Loucy (cell line): ENCODE data around the gene USP7.

Experiments used
- H2AFZ ChIP-seq: fragments of 200-600 bp; sonication (generic); 2 replicates; pipeline ENCODE4 v1.6.0; 2016; ENCODE audit warnings: antibody characterized with exemption, mild to moderate bottlenecking, low read length, moderate library complexity
- H3F3A ChIP-seq: fragments of 200-600 bp; 2 replicates; pipeline ENCODE4 v1.6.0; 2016; ENCODE audit warnings: antibody characterized with exemption, low read depth, mild to moderate bottlenecking
- H3K27me3 ChIP-seq: fragments of 200-600 bp; sonication (generic); 2 replicates; pipeline ENCODE4 v1.6.1; 2014; ENCODE audit warnings: low read length, mild to moderate bottlenecking; ENCODE audit not compliant: insufficient read depth, poor library complexity, severe bottlenecking
- H3K36me3 ChIP-seq: fragments of 200-600 bp; sonication (generic); 2 replicates; pipeline ENCODE4 v1.6.1; 2016; ENCODE audit warnings: low read length; ENCODE audit not compliant: insufficient read depth
- H3K4me1 ChIP-seq: fragments of 200-600 bp; sonication (generic); 2 replicates; pipeline ENCODE4 v1.5.1; 2014; ENCODE audit warnings: low read length, mild to moderate bottlenecking; ENCODE audit not compliant: insufficient read depth, poor library complexity, severe bottlenecking
- H3K4me2 ChIP-seq: fragments of 200-600 bp; sonication (generic); 2 replicates; pipeline ENCODE4 v1.6.0; 2014; ENCODE audit warnings: antibody characterized with exemption, low read length, low read depth, mild to moderate bottlenecking; ENCODE audit not compliant: poor library complexity, severe bottlenecking
- H3K4me3 ChIP-seq: fragments of 200-600 bp; sonication (generic); 2 replicates; pipeline ENCODE4 v1.5.1; 2014; ENCODE audit warnings: low read length, mild to moderate bottlenecking, mixed read lengths; ENCODE audit not compliant: poor library complexity, severe bottlenecking
- H3K79me2 ChIP-seq: fragments of 200-600 bp; sonication (generic); 2 replicates; pipeline ENCODE4 v1.6.1; 2014; ENCODE audit warnings: low read length; ENCODE audit not compliant: insufficient read depth
- H3K9ac ChIP-seq: fragments of 200-600 bp; sonication (generic); 2 replicates; pipeline ENCODE4 v1.6.0; 2014; ENCODE audit warnings: mild to moderate bottlenecking, low read depth, low read length, moderate library complexity; ENCODE audit not compliant: poor library complexity, severe bottlenecking
- H3K9me2 ChIP-seq: fragments of 200-600 bp; sonication (generic); replicated peaks from 2 replicates; pipeline ENCODE4 v1.6.1; 2016; ENCODE audit warnings: low read depth, low read length, mixed read lengths
- H3K9me3 ChIP-seq: fragments of 200-600 bp; sonication (generic); 2 replicates; pipeline ENCODE4 v1.6.1; 2014; ENCODE audit warnings: mild to moderate bottlenecking, antibody characterized with exemption, low read length, low read depth; ENCODE audit not compliant: insufficient read depth
- H4K20me1 ChIP-seq: fragments of 200-600 bp; sonication (generic); 2 replicates; pipeline ENCODE4 v1.6.0; 2014; ENCODE audit warnings: antibody characterized with exemption, low read length, mild to moderate bottlenecking; ENCODE audit not compliant: insufficient read depth, poor library complexity, severe bottlenecking
- CTCF ChIP-seq: fragments of 200-600 bp; sonication (generic); conservative IDR thresholded peaks from 2 replicates; pipeline ENCODE4 v1.5.1; 2014; ENCODE audit warnings: mild to moderate bottlenecking, antibody characterized with exemption, low read length
- EZH2phosphoT487 ChIP-seq: fragments of 200-600 bp; IDR thresholded peaks from 2 replicates; pipeline ENCODE4 v1.6.1; 2018; ENCODE audit warnings: antibody characterized with exemption, mild to moderate bottlenecking, moderate library complexity, borderline replicate concordance

USP7 gene

GRCh38 chr16:8929086-8929748, 34.5 kb downstream of the USP7 start:
- H3K27me3 ChIP-seq = no peaks in the 10 kb centered on the region
- no peaks in the 10 kb centered on the region for H3K4me1 ChIP-seq
- no peak overlapping the region for H2AFZ ChIP-seq
- no peak overlapping the region for H3K4me2 ChIP-seq
- peaks cover 27% of the 10 kb centered on the region; the same call in 1 of the 2 replicates for H3K36me3 ChIP-seq
- no peaks in the 10 kb centered on the region for H3K9me2 ChIP-seq
- H3K9ac ChIP-seq = no peak overlapping the region
- H3K9me3 ChIP-seq = no peaks in the 10 kb centered on the region
- H4K20me1 ChIP-seq = peaks cover 60% of the 10 kb centered on the region
- H3K79me2 ChIP-seq = peaks cover 53% of the 10 kb centered on the region
- H3F3A ChIP-seq = no peaks in the 10 kb centered on the region
- no peak overlapping the region for H3K4me3 ChIP-seq
- no peak for TF ChIP-seq EZH2phosphoT487

GRCh38 chr16:8928467-8928957, 35.2 kb downstream of the USP7 start:
- H3K27me3 ChIP-seq = no peaks in the 10 kb centered on the region
- H3K9me3 ChIP-seq = no peaks in the 10 kb centered on the region

GRCh38 chr16:8926827-8927226, 36.9 kb downstream of the USP7 start:
- Histone ChIP-seq H3K4me1 (no peaks in the 10 kb centered on the region), H3F3A (no peaks in the 10 kb centered on the region), H3K9me2 (no peaks in the 10 kb centered on the region), H3K27me3 (no peaks in the 10 kb centered on the region), H2AFZ (no peak overlapping the region), H3K36me3 (peaks cover 44% of the 10 kb centered on the region; the same call in 1 of the 2 replicates), H3K79me2 (peaks cover 31% of the 10 kb centered on the region), H3K9me3 (no peaks in the 10 kb centered on the region), H3K4me2 (no peak overlapping the region), H4K20me1 (peaks cover 45% of the 10 kb centered on the region), H3K4me3 (no peak overlapping the region), H3K9ac (no peak overlapping the region)
- no peak for TF ChIP-seq EZH2phosphoT487
- TF ChIP-seq CTCF = no peak

More at GRCh38 chr16:8928467-8928957, 35.2 kb downstream of the USP7 start:
- Histone ChIP-seq H3K79me2 (peaks cover 46% of the 10 kb centered on the region), H4K20me1 (peaks cover 58% of the 10 kb centered on the region), H3K4me2 (no peak overlapping the region), H3K9me2 (no peaks in the 10 kb centered on the region), H3K9ac (no peak overlapping the region), H3K36me3 (peaks cover 28% of the 10 kb centered on the region; the same call in 1 of the 2 replicates), H2AFZ (no peak overlapping the region), H3K4me3 (no peak overlapping the region), H3K4me1 (no peaks in the 10 kb centered on the region), H3F3A (no peaks in the 10 kb centered on the region)
- TF ChIP-seq EZH2phosphoT487 (no peak), CTCF (no peak)

- peaks cover 20% of the 10 kb centered on the region; the same call in 1 of the 2 replicates for H3K79me2 ChIP-seq
These were observed 38.3 kb downstream of the USP7 start for GRCh38 chr16:8925455-8925854.

More at GRCh38 chr16:8925455-8925854, 38.3 kb downstream of the USP7 start:
- Histone ChIP-seq H3K4me1 (no peaks in the 10 kb centered on the region), H3K9me2 (no peaks in the 10 kb centered on the region), H3K9me3 (no peaks in the 10 kb centered on the region), H4K20me1 (peaks cover 34% of the 10 kb centered on the region), H3F3A (no peaks in the 10 kb centered on the region), H3K4me3 (no peak overlapping the region), H3K36me3 (peaks cover 58% of the 10 kb centered on the region; the same call in 1 of the 2 replicates), H3K4me2 (no peak overlapping the region), H2AFZ (no peak overlapping the region), H3K9ac (no peak overlapping the region), H3K27me3 (no peaks in the 10 kb centered on the region)
- TF ChIP-seq CTCF (no peak), EZH2phosphoT487 (no peak)
